ENCODE results near the gene GCNA.
A peak's percentile ranks its signal among the peaks of the same experiment; 100 is the strongest.
"Not testable (repeated sequence)": the region's sequence is repeated elsewhere in the genome, so short reads cannot be mapped to it uniquely, and the experiment has no call there.

GCNA gene

DNA sequence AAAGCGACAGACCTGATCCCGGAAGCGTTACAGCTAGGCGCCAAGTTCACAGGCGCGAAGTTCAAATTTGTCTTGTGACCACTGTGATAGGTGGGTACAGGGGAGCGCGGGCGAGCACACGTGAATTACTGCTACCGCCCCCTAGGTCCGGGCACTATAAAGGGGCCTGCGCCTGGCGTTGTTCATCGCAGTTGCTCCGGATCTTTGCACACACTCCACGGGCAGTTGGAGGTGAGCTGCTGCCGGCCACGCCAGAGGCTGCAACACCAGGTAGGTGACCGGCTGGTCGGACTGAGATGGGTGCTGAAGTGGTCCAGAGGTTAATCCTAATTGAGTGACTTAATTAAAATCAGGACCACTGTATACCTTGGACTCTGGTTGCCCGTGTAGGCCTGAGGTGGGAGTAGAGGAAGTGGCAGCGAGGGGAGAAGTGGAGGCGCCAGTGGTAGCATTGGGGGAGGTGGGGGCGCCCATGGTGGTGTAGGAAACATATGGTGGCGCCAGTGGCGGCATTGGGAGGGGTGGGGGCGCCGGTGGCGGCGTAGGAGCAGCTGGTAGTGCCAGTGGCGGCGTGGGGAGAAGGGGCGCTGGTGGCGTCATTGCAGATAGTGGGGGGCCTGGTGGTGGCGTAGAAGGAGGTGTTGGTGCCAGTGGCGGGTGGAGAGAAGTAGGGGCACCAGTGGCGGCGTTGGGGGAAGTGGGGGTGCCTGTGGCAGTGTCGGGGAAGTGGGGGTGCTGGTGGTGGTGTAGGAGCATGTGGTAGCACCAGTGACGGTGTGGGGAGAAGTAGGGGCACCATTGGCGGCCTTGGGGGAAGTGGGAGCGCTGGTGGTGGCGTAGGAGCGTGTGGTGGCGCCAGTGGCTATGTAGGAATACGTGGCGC is at the start of gene GCNA:
TSS of gene GCNA (plus strand) at position 185 of the 883 bp plus-strand sequence. CDS start 2,385 bp downstream, outside the sequence.
- no peak for DNase-seq

GRCh38 chrX:71532078-71532752 is 46.0 kb upstream of the GCNA start:
- peak; percentile 12 to 39 for DNase-seq

DNA sequence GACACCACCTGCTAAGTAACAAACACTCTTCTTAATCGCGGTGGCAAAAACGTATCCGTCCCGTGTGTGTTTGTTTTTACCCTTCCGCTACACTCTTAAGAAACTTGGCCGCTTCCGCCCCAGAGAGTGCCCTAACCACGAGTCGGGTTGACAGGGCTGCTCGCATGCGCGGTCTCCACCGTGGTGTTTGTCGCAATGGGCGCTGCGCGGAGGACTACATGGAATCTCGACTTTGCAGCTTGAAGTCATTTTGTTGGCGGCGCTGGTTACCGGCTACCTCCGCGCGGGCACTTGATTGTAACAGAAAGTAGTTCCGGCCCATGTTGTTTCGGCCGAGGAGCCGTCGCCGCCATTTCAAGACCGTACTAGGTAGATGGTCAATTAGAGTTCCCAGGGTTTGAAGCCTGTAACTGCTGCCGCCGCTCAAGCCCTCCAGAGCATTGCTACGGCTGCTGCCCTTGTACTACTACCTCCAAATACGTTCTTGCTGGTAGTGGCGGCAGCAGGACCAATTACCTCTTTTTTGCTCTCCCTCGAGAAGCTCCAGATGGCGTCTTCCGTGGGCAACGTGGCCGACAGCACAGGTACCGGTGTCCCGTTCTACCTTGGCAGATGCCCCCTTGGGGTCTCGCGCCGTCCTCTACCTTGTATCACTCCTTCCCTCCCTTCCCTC is 45.3 kb upstream of the GCNA start, which contains the start of gene OGT:
TSS of gene OGT (plus strand) at position 352 of the 673 bp plus-strand sequence. CDS start at position 548, 196 bp downstream.
- peak; percentile 91 to 92 for DNase-seq

DNA sequence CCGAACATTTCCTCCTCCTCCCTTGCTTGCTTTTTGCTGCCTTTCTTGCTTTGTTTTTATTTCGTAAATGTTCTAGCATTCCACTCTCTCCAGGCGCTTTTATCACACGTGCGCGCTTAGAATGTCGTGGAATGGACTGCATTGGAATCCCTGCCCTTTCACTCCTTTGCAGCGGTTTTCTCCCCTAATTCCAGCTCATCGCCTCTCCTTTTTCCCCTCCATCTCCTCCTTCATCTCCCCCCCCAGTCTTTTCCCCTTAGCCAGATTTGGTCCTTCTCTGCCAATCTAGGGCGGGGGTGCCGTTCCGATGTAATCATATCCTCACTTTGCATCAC is 44.8 kb upstream of the GCNA start:
- DNase-seq = no peak

DNA sequence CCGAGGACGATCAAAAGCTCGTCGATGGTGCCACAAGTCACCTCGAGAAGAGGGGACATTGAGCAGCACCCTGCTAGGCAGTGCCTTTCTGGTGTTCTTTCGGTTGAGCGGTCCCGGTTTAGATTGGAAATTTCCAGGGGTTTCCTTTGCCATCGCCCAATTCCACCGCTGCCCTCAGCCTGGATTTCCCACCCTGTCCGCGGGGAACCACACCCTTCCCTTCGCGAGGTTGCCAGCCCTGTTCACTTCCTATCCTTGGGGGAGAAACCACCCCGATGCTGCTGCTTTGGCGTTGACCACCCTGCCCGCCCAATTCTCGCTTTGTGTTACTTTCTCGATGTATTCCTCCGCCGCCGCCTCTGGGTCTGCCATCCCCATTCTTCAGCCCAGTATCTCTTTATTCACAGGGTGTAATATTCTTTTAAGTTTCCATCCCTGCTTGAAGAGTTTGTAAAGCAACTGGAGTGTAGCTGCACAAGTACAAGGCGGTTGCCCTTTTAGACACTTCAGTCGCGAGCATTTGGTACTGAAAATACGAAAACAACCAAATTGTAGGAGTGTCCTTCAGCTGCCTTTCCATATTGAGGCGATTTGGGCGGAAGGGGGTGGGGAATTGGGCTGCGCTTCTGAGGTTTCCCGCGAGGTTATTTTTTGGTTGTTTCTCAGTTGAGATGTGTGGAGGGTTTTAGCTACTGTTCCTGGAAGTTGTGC is 44.2 kb upstream of the GCNA start:
- peak; percentile 67 to 72 for DNase-seq

DNA sequence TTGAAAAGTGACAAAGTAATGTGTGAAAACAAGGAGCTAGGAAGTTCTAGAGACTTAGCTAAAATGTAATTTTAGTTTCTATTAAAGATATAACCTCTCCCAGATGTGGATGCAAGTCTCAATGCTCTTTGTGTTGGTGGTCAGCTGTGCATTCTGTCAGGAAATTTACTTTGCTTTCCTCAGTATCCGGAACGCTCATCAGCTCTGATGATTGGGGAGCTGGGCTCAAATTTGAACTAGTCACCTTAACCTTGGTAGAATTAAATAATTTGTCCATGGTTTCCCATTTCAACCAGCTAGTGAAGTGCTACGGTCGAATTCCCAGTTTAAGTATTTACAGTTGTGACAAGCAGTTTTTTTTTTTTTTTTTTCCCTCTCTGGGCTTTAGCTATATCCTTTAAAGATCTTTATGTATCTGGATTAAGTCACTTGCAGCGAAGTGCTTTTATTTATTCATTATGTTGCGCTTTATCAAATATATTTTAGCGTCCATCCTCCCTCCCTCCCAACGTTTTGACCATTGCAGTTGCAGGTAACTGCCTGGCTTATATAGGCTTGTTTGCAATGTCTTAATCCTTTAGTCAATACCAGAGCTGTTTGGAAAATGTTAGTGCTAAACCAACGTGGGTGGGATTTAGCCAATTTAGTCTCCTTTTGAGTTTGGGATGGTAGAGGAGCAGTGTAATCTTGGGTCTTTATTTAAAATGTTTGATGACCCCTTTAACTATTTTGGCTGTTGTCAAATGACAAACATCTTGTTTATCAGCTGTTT is 43.3 kb upstream of the GCNA start:
- DNase-seq = no peak

DNA sequence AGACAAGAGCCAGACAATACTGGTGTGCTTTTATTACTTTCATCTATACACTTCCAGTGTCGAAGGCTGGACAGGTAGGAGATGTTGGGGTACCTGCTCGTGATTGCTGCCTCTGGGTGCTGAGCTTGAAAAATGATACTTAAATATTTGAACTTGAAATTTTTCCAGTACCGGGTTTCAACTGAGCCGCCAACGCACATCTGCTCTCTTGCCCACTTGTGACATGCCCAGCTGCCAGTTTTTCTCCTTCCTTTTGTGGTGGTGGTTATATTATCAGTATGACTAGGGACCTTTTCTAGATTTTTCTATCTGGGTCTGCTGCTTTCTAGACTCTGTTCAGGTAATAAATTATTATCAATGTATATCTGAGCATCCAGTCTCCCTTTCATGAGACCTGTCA is 42.0 kb upstream of the GCNA start:
- DNase-seq = peak in 1 of 2 donors; percentile 10

GRCh38 chrX:71537743-71538142 is 40.5 kb upstream of the GCNA start:
- no peak for DNase-seq

DNA sequence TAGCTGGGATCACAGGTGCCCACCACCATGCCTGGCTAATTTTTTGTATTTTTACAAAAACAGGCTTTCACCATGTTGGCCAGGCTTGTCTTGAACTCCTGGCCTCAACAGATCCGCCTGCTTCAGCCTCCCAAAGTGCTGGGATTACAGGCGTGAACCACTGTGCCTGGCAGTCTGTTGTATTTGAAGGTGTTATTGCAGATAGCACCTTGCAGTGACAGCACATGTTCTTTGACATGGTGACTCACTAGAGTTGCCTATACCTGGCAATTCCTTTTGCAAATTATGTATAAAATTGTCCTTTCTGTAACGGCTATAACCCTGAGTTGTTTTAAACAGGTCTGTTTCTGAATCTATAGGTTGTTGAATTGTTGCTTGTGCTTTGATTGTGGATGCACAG is 37.4 kb upstream of the GCNA start:
- DNase-seq = no peak

GRCh38 chrX:71541210-71542022 is 36.8 kb upstream of the GCNA start:
- DNase-seq = peak; percentile 55 to 63

DNA sequence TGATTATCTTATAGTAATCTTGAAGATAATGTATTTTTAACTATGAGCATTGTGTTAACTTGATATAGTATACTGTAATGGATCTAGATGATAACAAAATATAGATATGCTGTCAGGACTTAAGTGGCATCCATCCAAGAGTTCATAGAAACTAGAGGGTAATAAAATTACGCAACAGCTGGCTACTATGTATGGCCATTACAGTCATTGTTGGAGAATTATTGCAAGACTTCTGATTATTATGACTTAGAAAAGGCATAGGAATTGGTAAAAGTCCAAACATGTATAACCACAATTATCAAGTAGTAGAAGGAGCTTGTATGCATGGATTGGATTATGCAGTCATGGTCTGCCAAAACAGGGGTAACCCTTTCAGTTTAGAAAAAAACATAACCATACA is 35.8 kb upstream of the GCNA start:
- DNase-seq = no peak

- no peak for DNase-seq
Measured at GRCh38 chrX:71542825-71543224, 35.4 kb upstream of the GCNA start.

DNA sequence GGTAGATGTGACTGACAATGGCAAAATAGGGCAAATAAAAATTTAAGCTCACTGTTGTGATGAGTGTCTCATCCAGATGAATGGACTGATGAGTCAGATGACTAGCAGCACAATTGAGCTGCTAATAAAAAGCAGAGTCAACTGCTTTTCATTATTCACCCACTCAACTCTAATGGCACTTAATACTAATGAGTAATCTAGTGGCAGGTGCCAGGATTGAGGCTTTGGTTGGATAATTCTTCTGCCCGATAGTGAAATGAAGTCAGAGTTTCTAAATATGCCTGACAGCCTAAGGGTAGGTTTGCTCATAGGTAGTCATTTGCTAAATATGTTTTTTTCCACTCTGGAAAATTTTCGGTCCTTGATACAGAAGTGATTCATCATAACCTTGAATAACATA is 34.9 kb upstream of the GCNA start:
- DNase-seq = peak in 1 of 2 donors; percentile 17

DNA sequence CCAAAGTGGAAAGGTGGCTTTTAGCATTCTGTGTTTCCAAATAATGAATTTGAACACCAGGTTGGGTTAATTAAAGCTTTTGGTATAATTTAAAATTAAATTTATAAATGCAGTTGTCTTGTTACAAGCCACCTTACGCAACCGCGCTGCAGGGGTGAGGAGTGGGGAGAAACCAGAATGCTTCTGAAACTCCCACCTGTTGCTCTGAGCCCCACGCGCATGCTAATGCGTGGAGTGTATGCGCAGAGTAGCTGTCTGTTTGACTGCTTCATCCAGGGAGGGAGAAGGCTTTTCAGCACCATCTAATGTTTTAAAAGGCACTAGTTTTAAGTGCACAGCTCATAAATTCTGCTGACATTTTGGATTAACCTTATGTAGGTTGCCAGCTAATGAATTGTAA is 32.9 kb upstream of the GCNA start:
- DNase-seq = no peak

- no peak for DNase-seq
Measured at GRCh38 chrX:71546879-71547278, 31.4 kb upstream of the GCNA start.

DNA sequence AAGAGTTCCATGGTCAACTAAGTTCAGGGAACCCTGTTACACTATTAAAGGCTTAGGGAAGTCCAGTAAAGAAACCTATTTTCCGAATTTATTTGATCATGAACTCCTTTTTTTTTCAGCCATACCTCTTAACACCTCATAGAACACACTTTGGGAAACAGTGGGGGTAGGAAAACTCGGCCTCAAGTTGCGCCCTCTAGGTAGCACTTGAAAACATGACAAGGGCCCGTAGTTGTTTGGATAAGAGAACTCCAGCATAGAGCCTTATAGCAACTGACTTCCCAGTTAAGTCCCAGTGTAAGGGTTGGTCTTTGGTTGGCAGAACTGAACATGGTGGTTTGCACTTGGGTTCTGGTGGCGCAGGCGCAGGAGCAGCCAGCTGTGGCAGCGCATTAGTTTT is 30.9 kb upstream of the GCNA start:
- DNase-seq = no peak

GRCh38 chrX:71549986-71550385 is 28.3 kb upstream of the GCNA start:
- DNase-seq = peak in 1 of 2 donors; percentile 18

GRCh38 chrX:71550578-71550977 is 27.7 kb upstream of the GCNA start:
- no peak for DNase-seq

- DNase-seq = no peak
Measured at GRCh38 chrX:71556036-71556435, 22.2 kb upstream of the GCNA start.

DNA sequence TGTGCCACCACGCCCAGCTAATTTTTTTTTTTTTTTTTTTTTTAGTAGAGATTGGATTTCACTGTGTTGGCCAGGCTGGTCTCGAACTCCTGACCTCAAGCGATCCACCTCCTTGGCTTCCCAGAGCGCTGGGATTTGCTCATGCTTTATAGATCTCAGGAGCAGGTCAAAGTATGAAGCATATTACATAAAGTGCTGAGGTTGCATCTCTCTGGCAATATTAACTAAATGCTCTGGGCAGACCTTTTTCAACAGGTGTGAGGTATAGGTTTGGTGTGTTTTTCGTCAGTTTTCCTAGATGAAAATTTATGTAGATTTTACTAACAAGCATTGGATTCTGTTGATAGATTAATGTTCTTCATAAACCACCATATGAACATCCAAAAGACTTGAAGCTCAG is 19.3 kb upstream of the GCNA start:
- no peak for DNase-seq

DNA sequence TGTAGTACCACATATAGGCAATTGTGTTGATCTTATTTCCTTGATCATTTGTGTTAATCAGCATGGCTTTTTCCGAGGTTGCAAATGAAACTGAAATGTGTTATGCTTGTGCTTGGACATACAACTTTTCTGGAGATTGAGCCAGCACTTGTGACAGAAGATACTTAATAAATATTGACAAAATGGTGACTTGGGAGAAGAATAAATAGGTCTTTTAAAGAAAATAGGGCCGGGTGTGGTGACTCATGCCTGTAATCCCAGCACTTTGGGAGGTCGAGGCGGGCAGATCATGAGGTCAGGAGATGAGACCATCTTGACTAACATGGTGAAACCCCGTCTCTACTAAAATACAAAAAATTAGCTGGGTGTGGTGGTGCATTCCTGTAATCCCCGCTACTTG is 18.5 kb upstream of the GCNA start:
- not testable (repeated sequence) for DNase-seq

All from inflammatory macrophage treated with lipopolysaccharide for 1 hour (primary cell).